GM12878 (cell line): Measurements from ENCODE around the gene BIN1. TPM values are rescaled to one million over a fixed set of nuclear protein-coding genes. Genes with fewer than 3 reads are reported as not detected.
A peak's percentile ranks its signal among the peaks of the same experiment; 100 is the strongest.

ENCODE experiments used
- ATAC-seq: fragments of 200-7000 bp; cut with Tn5 transposase; 3 replicates; pipeline ENCODE4 v1.9.1; 2020; ENCODE audit warnings: mild to moderate bottlenecking, moderate library complexity
- BruUV-seq: library from RNA; stranded (reverse); fragments of 400-500 nt; replicated peaks from 2 replicates; lab custom pipeline; 2021; lab: Mats Ljungman, UMichigan
- CTCF ChIA-PET: fragments of 300-600 bp; sonication (Branson Sonifier 250); formaldehyde crosslinking; extraction: SDS; loops from one replicate; lab custom pipeline; 2021; ENCODE audit warnings: inconsistent platforms; lab: Yijun Ruan, JAX
- POLR2A ChIA-PET: fragments of 350-600 bp; formaldehyde crosslinking; extraction: SDS; loops from one replicate; lab custom pipeline; 2021; ENCODE audit warnings: inconsistent platforms; lab: Charles Lee
- RAD21 ChIA-PET: fragments of 300-600 bp; sonication (Branson Sonifier 250); formaldehyde crosslinking; loops from one replicate; lab custom pipeline; 2023; ENCODE audit warnings: antibody characterized with exemption; ENCODE audit not compliant: unreplicated experiment; lab: Charles Lee
- SMC1A ChIA-PET: fragments of 300-600 bp; sonication (Branson Sonifier 250); formaldehyde crosslinking; loops from one replicate; lab custom pipeline; 2023; ENCODE audit not compliant: unreplicated experiment, uncharacterized antibody; lab: Charles Lee
- DNase-seq: peaks from one replicate; pipeline ENCODE4 v3.0.0-alpha.2; 2011; ENCODE audit warnings: low read depth, low spot score
- FAIRE-seq: peaks from 3 replicates; lab custom pipeline; 2011; peaks lifted over from hg19 to GRCh38; lab: Jason Lieb, UNC
- H2AFZ ChIP-seq: 2 replicates; pipeline ENCODE4 v1.6.0; 2011; ENCODE audit warnings: low read depth, low read length, control low read depth; ENCODE audit not compliant: control insufficient read depth
- H3K27ac ChIP-seq: 2 replicates; pipeline ENCODE4 v1.5.1; 2011; ENCODE audit warnings: control low read depth; ENCODE audit not compliant: control insufficient read depth, insufficient read depth
- H3K27me3 ChIP-seq, 2 experiments: replicated peaks in 1 of 2; 2 replicates each; pipeline versions ENCODE4 v1.6.0 to v1.6.1; 2011; ENCODE audit warnings: low read length in 1 of 2; ENCODE audit not compliant: control insufficient read depth in 2 of 2, insufficient read depth in 2 of 2
- H3K36me3 ChIP-seq, 2 experiments: 2 replicates each; pipeline ENCODE4 v1.5.1; 2011; ENCODE audit warnings: low read length in 1 of 2; ENCODE audit not compliant: control insufficient read depth in 2 of 2, insufficient read depth in 2 of 2
- H3K4me1 ChIP-seq: 2 replicates; pipeline ENCODE4 v1.6.1; 2011; ENCODE audit warnings: mild to moderate bottlenecking, low read length, moderate library complexity, mixed read lengths; ENCODE audit not compliant: control insufficient read depth, insufficient read depth
- H3K4me2 ChIP-seq: 2 replicates; pipeline ENCODE4 v1.6.0; 2011; ENCODE audit warnings: control low read depth; ENCODE audit not compliant: control insufficient read depth, insufficient read depth
- H3K4me3 ChIP-seq: fragments of 200-600 bp; sonication (generic); 2 replicates; pipeline ENCODE4 v1.5.1; 2016
- H3K79me2 ChIP-seq: 2 replicates; pipeline ENCODE4 v1.6.0; 2011; ENCODE audit warnings: low read length; ENCODE audit not compliant: control insufficient read depth, insufficient read depth
- H3K9ac ChIP-seq: 2 replicates; pipeline ENCODE4 v1.8.0; 2011; ENCODE audit warnings: low read length, control low read depth, mixed read lengths; ENCODE audit not compliant: control insufficient read depth, insufficient read depth
- H3K9me3 ChIP-seq: replicated peaks from 3 replicates; pipeline ENCODE4 v1.5.1; 2011; ENCODE audit warnings: mild to moderate bottlenecking, low read length; ENCODE audit not compliant: control insufficient read depth, insufficient read depth
- H4K20me1 ChIP-seq: 2 replicates; pipeline ENCODE4 v1.6.0; 2011; ENCODE audit not compliant: control insufficient read depth, insufficient read depth
- BCL11A ChIP-seq: IDR thresholded peaks from 2 replicates; pipeline ENCODE4 v1.6.1; 2011; ENCODE audit warnings: low read depth, low read length
- BCLAF1 ChIP-seq: fragments of 450-650 bp; IDR thresholded peaks from 2 replicates; pipeline ENCODE4 v1.6.1; 2017; ENCODE audit warnings: antibody characterized with exemption, mild to moderate bottlenecking, moderate library complexity
- CBFB ChIP-seq: IDR thresholded peaks from 2 replicates; pipeline ENCODE4 v1.6.1; 2016; ENCODE audit warnings: antibody characterized with exemption, low read depth
- CEBPB ChIP-seq, 2 experiments: fragments of 150-350 bp in 1 of 2; IDR thresholded peaks; 2 replicates each; pipeline ENCODE4 v1.6.1; 2012 to 2014; ENCODE audit warnings: low read depth in 2 of 2, low read length in 2 of 2, borderline replicate concordance in 1 of 2, inconsistent platforms in 1 of 2
- JUND ChIP-seq: IDR thresholded peaks from 2 replicates; pipeline ENCODE4 v1.6.1; 2012; ENCODE audit warnings: low read depth, mild to moderate bottlenecking, low read length, improper control_type of control experiment, moderate library complexity
- KLF5 ChIP-seq: fragments of 450-650 bp; IDR thresholded peaks from 2 replicates; pipeline ENCODE4 v1.6.1; 2014; ENCODE audit warnings: mild to moderate bottlenecking; ENCODE audit not compliant: partially characterized antibody
- MTA2 ChIP-seq: fragments of 450-650 bp; IDR thresholded peaks from 2 replicates; pipeline ENCODE4 v1.6.1; 2016; ENCODE audit warnings: low read depth, mild to moderate bottlenecking, moderate library complexity
- MYB ChIP-seq: fragments of 150-350 bp; IDR thresholded peaks from 2 replicates; pipeline ENCODE4 v1.6.1; 2014; ENCODE audit warnings: mild to moderate bottlenecking, low read depth, low read length, borderline replicate concordance
- POLR2AphosphoS2 ChIP-seq: IDR thresholded peaks from 2 replicates; pipeline ENCODE4 v1.6.1; 2011; ENCODE audit warnings: low read depth, mild to moderate bottlenecking, low read length, improper control_type of control experiment, moderate library complexity
- RBBP5 ChIP-seq: fragments of 200-600 bp; sonication (generic); conservative IDR thresholded peaks from 2 replicates; pipeline ENCODE4 v1.6.1; 2016
- RCOR1 ChIP-seq: conservative IDR thresholded peaks from 2 replicates; pipeline ENCODE4 v1.6.1; 2012; ENCODE audit warnings: low read depth, low read length, improper control_type of control experiment
- SMARCA5 ChIP-seq: fragments of 450-650 bp; IDR thresholded peaks from 2 replicates; pipeline ENCODE4 v1.6.1; 2017; ENCODE audit warnings: mild to moderate bottlenecking
- SPI1 ChIP-seq: IDR thresholded peaks from 2 replicates; pipeline ENCODE4 v1.6.1; 2011; ENCODE audit warnings: low read depth, mild to moderate bottlenecking, low read length, moderate library complexity, borderline replicate concordance; ENCODE audit not compliant: insufficient read depth
- SREBF1 ChIP-seq: IDR thresholded peaks from 2 replicates; pipeline ENCODE4 v1.6.1; 2012; ENCODE audit warnings: mild to moderate bottlenecking, low read length
- USF1 ChIP-seq: IDR thresholded peaks from 2 replicates; pipeline ENCODE4 v1.6.1; 2011; ENCODE audit warnings: borderline replicate concordance, low read depth, mild to moderate bottlenecking, moderate library complexity, mixed read lengths, low read length; ENCODE audit not compliant: insufficient read depth; ENCODE audit errors: extremely low read length
- ZBTB33 ChIP-seq: fragments of 450-650 bp; IDR thresholded peaks from 2 replicates; pipeline ENCODE4 v1.6.1; 2017; ENCODE audit warnings: mild to moderate bottlenecking
- ZSCAN29 ChIP-seq: fragments of 450-650 bp; IDR thresholded peaks from 2 replicates; pipeline ENCODE4 v1.6.1; 2017; ENCODE audit warnings: mild to moderate bottlenecking, moderate library complexity
- WGBS: methylation state at CpG from one replicate; pipeline ENCODE4 v1.1.6; 2016; ENCODE audit warnings: low lambda C conversion rate; ENCODE audit not compliant: insufficient replicate concordance, insufficient coverage; ENCODE audit errors: missing lambda C conversion rate; 5-methylcytosine and 5-hydroxymethylcytosine counted together
- in situ Hi-C: fragments of 300-500 bp; cut with MboI; formaldehyde crosslinking; loops from 9 replicates; pipeline ENCODE4 v1.14.3; 2018; ENCODE audit warnings: mixed read lengths
- intact Hi-C: fragments of 100-400 bp; cut with micrococcal nuclease; formaldehyde crosslinking; loops from one replicate; pipeline ENCODE4 v1.14.2; 2022; ENCODE audit not compliant: unreplicated experiment
- polyA plus RNA-seq, 11 experiments: library from polyadenylated mRNA; depleted of rRNA in 4 of 11; unstranded in 6 of 11; stranded (reverse) in 5 of 11; fragments of >200 nt; fragmentation: Nextera tagmentation in 4 of 11; fragmentation: Illumina TruSeq in 1 of 11; extraction: Ambion mirVana in 4 of 11; extraction: Trizol in 1 of 11; gene quantifications; 1 replicate in 1 of 11; 2 replicates in 10 of 11; pipeline versions ENCODE4 v1.2.1 to v1.2.3, GENCODE V29; 2011 to 2016; ENCODE audit warnings: inconsistent platforms in 2 of 11, missing spikeins in 2 of 11, low read depth in 1 of 11
- total RNA-seq, 4 experiments: library from RNA; depleted of rRNA in 3 of 4; stranded (reverse); fragments of >200 nt in 3 of 4; fragmentation: Illumina TruSeq in 1 of 4; extraction: Trizol in 1 of 4; gene quantifications; 2 replicates each; pipeline versions ENCODE4 v1.2.1 to v1.2.3, GENCODE V29; 2013 to 2021

Gene BIN1
- total and polyA plus RNA-seq, 10 of the 15 experiments (the other 5 are each of a cell fraction or from before 2014, with no cell fraction given) = 0.32 to 21.3 (median 11.2) TPM

DNA sequence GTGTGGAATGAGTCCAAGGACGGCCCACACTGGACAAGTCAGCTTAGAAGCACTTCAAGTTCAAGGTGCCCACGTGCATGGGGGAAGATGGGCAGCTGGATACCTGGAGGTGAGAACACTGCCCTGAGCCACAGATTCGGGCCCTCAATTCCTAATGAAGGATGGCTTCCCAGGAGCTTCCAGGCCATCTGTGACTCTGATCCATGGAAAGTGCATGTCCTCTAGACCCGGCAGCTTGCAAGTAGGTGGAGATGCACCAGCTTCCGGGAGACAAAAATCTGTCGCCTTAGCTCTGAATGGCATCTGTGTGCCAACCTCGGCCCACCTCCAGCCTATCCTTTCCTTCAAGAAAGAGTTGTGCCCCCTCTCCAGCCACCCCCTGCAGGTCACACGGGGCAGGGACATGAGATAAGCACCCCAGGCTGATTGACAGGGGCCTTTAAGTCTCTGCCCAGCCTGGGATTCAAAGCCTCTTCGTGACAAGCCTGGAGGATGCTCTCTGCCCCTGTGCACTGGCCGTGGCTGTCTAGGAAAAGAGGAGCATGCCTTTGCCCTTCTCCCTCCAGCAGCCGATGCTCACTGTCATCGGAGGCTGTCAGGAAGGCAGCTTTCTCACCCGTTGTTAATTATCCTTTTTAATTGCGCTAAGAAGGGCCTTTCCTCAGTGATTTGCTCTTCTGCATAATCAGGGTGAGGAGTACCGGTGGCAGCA, 65.5 kb downstream of the BIN1 start (continued):
- TF ChIP-seq USF1 (no peak), SPI1 (no peak), MYB (no peak), CBFB (no peak), JUND (no peak), BCLAF1 (no peak)

GRCh38 chr2:127040169-127040568, 66.8 kb downstream of the BIN1 start:
- BruUV-seq = no TSS peak
- peak overlapping the region; percentile 17; the same call in 1 of the 2 replicates for H2AFZ ChIP-seq
- TF ChIP-seq POLR2AphosphoS2 (no peak), SREBF1 (no peak), KLF5 (no peak), MTA2 (no peak), SMARCA5 (no peak), BCL11A (no peak), RCOR1 (no peak), ZBTB33 (no peak), CEBPB (IDR thresholded peaks at IDR 0.05; ENCODE audit: borderline replicate concordance in 1 of 2, low read depth in 2 of 2, low read length in 2 of 2) (no peak), ZSCAN29 (no peak), RBBP5 (no peak)
- TF ChIP-seq, all 136 proteins: peak for 0
- ChIA-PET RAD21 (interaction anchor here (1.0 kb wide), 1 partner anchor 66 kb away, joined by 4 read pairs; no protein-coding TSS in a partner anchor), SMC1A (interaction anchor here (1.0 kb wide), 1 partner anchor 13 kb away, joined by 3 read pairs; no protein-coding TSS in a partner anchor), POLR2A (no interaction called here), CTCF (interaction anchor here (1.0 kb wide), 1 partner anchor 69 kb away, joined by 5 read pairs; no protein-coding TSS in a partner anchor)
- no peak overlapping the region for H3K9ac ChIP-seq
- H3K4me1 ChIP-seq = peaks cover 10% of the 10 kb centered on the region
- H3K4me3 ChIP-seq = no peak overlapping the region
- DNase-seq (no peak), ATAC-seq (peak; percentile 3; the same call in 1 of the 3 replicates), FAIRE-seq (no peak)
- no peaks in the 10 kb centered on the region for H3K27me3 ChIP-seq
- H3K36me3 ChIP-seq = no peaks in the 10 kb centered on the region
- intact Hi-C loops (no loop called here), in situ Hi-C loops (no loop called here)
- H3K79me2 ChIP-seq = no peaks in the 10 kb centered on the region
- peaks cover 2% of the 10 kb centered on the region; the same call in 2 of the 3 replicates for H3K9me3 ChIP-seq
- H3K4me2 ChIP-seq = no peak overlapping the region
- no peak overlapping the region for H3K27ac ChIP-seq
- no peaks in the 10 kb centered on the region for H4K20me1 ChIP-seq
- 31% methylated on average over 2 of the region's 2 CpGs for WGBS
